ENCODE results near the gene UBE2O. TPM values are rescaled to one million over a fixed set of nuclear protein-coding genes. Genes with fewer than 3 reads are reported as not detected.
"Not testable (repeated sequence)": the region's sequence is repeated elsewhere in the genome, so short reads cannot be mapped to it uniquely, and the experiment has no call there.

UBE2O gene
- polyA plus RNA-seq, 1 of the 3 experiments (the other 2 are of a cell fraction), result 25.4 TPM

GRCh38 chr17:76360461-76360860, 92.5 kb downstream of the UBE2O start (continued):
- TF ChIP-seq GATA2 (CRISPR knock-in tag; IDR thresholded peaks at IDR 0.05) (no peak), USF2 (IDR thresholded peaks at IDR 0.05; ENCODE audit: borderline replicate concordance, low read depth, low read length) (no peak), USF1 (IDR thresholded peaks at IDR 0.05; ENCODE audit: borderline replicate concordance, low read depth) (no peak), ELF1 (IDR thresholded peaks at IDR 0.05) (no peak)

- H3K27me3 ChIP-seq (ENCODE audit: insufficient read depth); H4K20me1 ChIP-seq (ENCODE audit: insufficient read depth); H3K4me1 ChIP-seq (ENCODE audit: control insufficient read depth in 1 of 2, insufficient read depth in 2 of 2, low read depth in 1 of 2, low read length in 1 of 2); H2AFZ ChIP-seq (ENCODE audit: low read depth); H3K4me2 ChIP-seq; POLR2A ChIA-PET; H3K9me2 ChIP-seq; H3K9me3 ChIP-seq; H3K4me3 ChIP-seq (ENCODE audit: low read depth in 2 of 2, low read length in 1 of 2); DNase-seq; H3K9ac ChIP-seq; H3K36me3 ChIP-seq (replicated peaks in 1 of 2; ENCODE audit: control insufficient read depth in 1 of 2, insufficient read depth in 2 of 2, low read length in 1 of 2); H3K79me2 ChIP-seq (ENCODE audit: insufficient read depth); H3K27ac ChIP-seq (ENCODE audit: low read depth in 2 of 2, low read length in 1 of 2); H3F3A ChIP-seq (replicated peaks; ENCODE audit: insufficient read depth): not testable (repeated sequence)
- CTCF ChIA-PET, result interaction anchor here (0.6 to 7.4 kb wide), 4 partner anchors 9 to 38 kb away, joined by 3 to 71 read pairs (median 6); partner anchors contain the start of gene SPHK1
- 77% methylated on average over 6 of the region's 6 CpGs for WGBS (ENCODE audit: low lambda C conversion rate)
Measured at GRCh38 chr17:76359776-76360175, 93.2 kb downstream of the UBE2O start.

GRCh38 chr17:76359375-76359774, 93.6 kb downstream of the UBE2O start:
- Histone ChIP-seq H3K9ac (no peak overlapping the region), H3K9me3 (no peaks in the 10 kb centered on the region), H3K36me3 (replicated peaks in 1 of 2; ENCODE audit: control insufficient read depth in 1 of 2, insufficient read depth in 2 of 2, low read length in 1 of 2) (no peaks in the 10 kb centered on the region), H4K20me1 (ENCODE audit: insufficient read depth) (no peaks in the 10 kb centered on the region), H3K27me3 (ENCODE audit: insufficient read depth) (no peaks in the 10 kb centered on the region), H3K27ac (ENCODE audit: low read depth in 2 of 2, low read length in 1 of 2) (no peak overlapping the region), H3K4me3 (ENCODE audit: low read depth in 2 of 2, low read length in 1 of 2) (no peak overlapping the region), H3K4me2 (no peak overlapping the region), H3K79me2 (ENCODE audit: insufficient read depth) (no peaks in the 10 kb centered on the region), H3K9me2 (no peaks in the 10 kb centered on the region), H3K4me1 (ENCODE audit: control insufficient read depth in 1 of 2, insufficient read depth in 2 of 2, low read depth in 1 of 2, low read length in 1 of 2) (peaks cover 3 to 4% of the 10 kb centered on the region in 2 experiments; a peak in 2 of 4 replicates), H3F3A (replicated peaks; ENCODE audit: insufficient read depth) (peaks cover 4% of the 10 kb centered on the region), H2AFZ (ENCODE audit: low read depth) (no peak overlapping the region)
- CTCF ChIA-PET, result interaction anchor here (0.6 to 7.4 kb wide), 4 partner anchors 9 to 39 kb away, joined by 3 to 71 read pairs (median 6); partner anchors contain the start of gene SPHK1
- WGBS (ENCODE audit: low lambda C conversion rate), result 90% methylated on average over 6 of the region's 6 CpGs
- POLR2A ChIA-PET, result no interaction called here
- TF ChIP-seq SMC3 (IDR thresholded peaks at IDR 0.05; ENCODE audit: low read depth, low read length) (no peak), GABPA (IDR thresholded peaks at IDR 0.05; ENCODE audit: low read depth) (no peak), TAF1 (IDR thresholded peaks at IDR 0.05; ENCODE audit: borderline replicate concordance, low read depth, low read length) (no peak), YY1 (IDR thresholded peaks at IDR 0.05; ENCODE audit: low read depth) (no peak), TEAD4 (IDR thresholded peaks at IDR 0.05; ENCODE audit: borderline replicate concordance, insufficient read depth) (no peak), RCOR1 (IDR thresholded peaks at IDR 0.05; ENCODE audit: low read length) (no peak), NFIC (IDR thresholded peaks at IDR 0.05; ENCODE audit: borderline replicate concordance) (no peak)
- DNase-seq, result no peak

Measured in SK-N-SH (cell line).